HCT116 (cell line): Measurements from ENCODE around the gene NFIB. TPM values are rescaled to one million over a fixed set of nuclear protein-coding genes. Genes with fewer than 3 reads are reported as not detected.

Experiments used
- ATAC-seq: fragments of 200-7000 bp; cut with Tn5 transposase; 2 replicates; pipeline ENCODE4 v1.9.1; 2020; ENCODE audit warnings: mild to moderate bottlenecking, moderate library complexity
- BruUV-seq: library from RNA; stranded (reverse); fragments of 400-500 nt; replicated peaks from 2 replicates; lab custom pipeline; 2021; lab: Mats Ljungman, UMichigan
- CTCF ChIA-PET: fragments of 300-600 bp; sonication (Branson Sonifier 250); formaldehyde crosslinking; loops from one replicate; lab custom pipeline; 2021; ENCODE audit warnings: antibody characterized with exemption; lab: Charles Lee
- POLR2A ChIA-PET: fragments of 300-600, 350-600 bp; sonication (Branson Sonifier 250); formaldehyde crosslinking; loops from one replicate; lab custom pipeline; 2021; ENCODE audit warnings: antibody characterized with exemption; lab: Charles Lee
- RAD21 ChIA-PET, 2 experiments: fragments of 300-600 bp; sonication (Branson Sonifier 250); formaldehyde crosslinking; loops; one replicate each; lab custom pipeline; 2023; ENCODE audit warnings: low total read pairs in 2 of 2; ENCODE audit not compliant: uncharacterized antibody in 2 of 2, unreplicated experiment in 2 of 2, low non-redundant PET in 1 of 2; lab: Charles Lee
- DNase-seq: peaks from one replicate; pipeline ENCODE4 v3.0.0-alpha.2; 2010; ENCODE audit warnings: low read depth, low spot score
- H2AFZ ChIP-seq: fragments of 200-600 bp; shearing (Covaris generic), sonication (generic); 2 replicates; pipeline ENCODE4 v1.6.1; 2017; ENCODE audit warnings: low read depth, mixed run types, mixed read lengths, antibody characterized with exemption, low read length; ENCODE audit not compliant: poor library complexity, severe bottlenecking
- H3K27ac ChIP-seq: 2 replicates; pipeline ENCODE4 v1.5.1; 2012; ENCODE audit warnings: low read depth, low read length
- H3K27me3 ChIP-seq: fragments of 200-600 bp; sonication (generic); 2 replicates; pipeline ENCODE4 v1.6.1; 2016; ENCODE audit warnings: mixed run types, low read length, mixed read lengths; ENCODE audit not compliant: insufficient read depth
- H3K36me3 ChIP-seq, 2 experiments: fragments of 200-500 bp in 1 of 2; fragments of 200-600 bp in 1 of 2; sonication (Bioruptor generic) in 1 of 2; sonication (generic) in 1 of 2; 2 replicates each; pipeline versions ENCODE4 v1.5.1 to v1.6.1; 2014 to 2016; ENCODE audit warnings: low read length in 2 of 2, inconsistent platforms in 1 of 2, mixed read lengths in 1 of 2, mixed run types in 1 of 2; ENCODE audit not compliant: insufficient read depth in 2 of 2, control insufficient read depth in 1 of 2
- H3K4me1 ChIP-seq, 2 experiments: fragments of 200-600 bp in 1 of 2; sonication (generic) in 1 of 2; 2 replicates each; pipeline versions ENCODE4 v1.5.1 to v1.6.1; 2012 to 2017; ENCODE audit warnings: low read length in 2 of 2, inconsistent platforms in 1 of 2, mild to moderate bottlenecking in 1 of 2, mixed read lengths in 1 of 2, mixed run types in 1 of 2, moderate library complexity in 1 of 2; ENCODE audit not compliant: insufficient read depth in 2 of 2, control insufficient read depth in 1 of 2
- H3K4me2 ChIP-seq: fragments of 200-600 bp; sonication (generic); 2 replicates; pipeline ENCODE4 v1.6.1; 2017; ENCODE audit warnings: mixed run types, low read length, mixed read lengths
- H3K4me3 ChIP-seq, 2 experiments: fragments of 200-600 bp in 1 of 2; sonication (generic) in 1 of 2; replicated peaks in 1 of 2; 2 replicates each; pipeline ENCODE4 v1.5.1; 2011 to 2016; ENCODE audit warnings: low read length in 2 of 2, control low read depth in 1 of 2, low read depth in 1 of 2, mild to moderate bottlenecking in 1 of 2, mixed read lengths in 1 of 2, mixed run types in 1 of 2
- H3K79me2 ChIP-seq: fragments of 200-600 bp; sonication (generic); 2 replicates; pipeline ENCODE4 v1.6.1; 2017; ENCODE audit warnings: mild to moderate bottlenecking, mixed run types, low read length, moderate library complexity, mixed read lengths; ENCODE audit not compliant: insufficient read depth
- H3K9ac ChIP-seq: fragments of 200-600 bp; sonication (generic); 2 replicates; pipeline ENCODE4 v1.6.1; 2016; ENCODE audit warnings: low read length, mixed read lengths
- H3K9me2 ChIP-seq: fragments of 200-600 bp; sonication (generic), shearing (Covaris generic); 2 replicates; pipeline ENCODE4 v1.6.1; 2017; ENCODE audit warnings: mixed run types, mild to moderate bottlenecking, moderate library complexity; ENCODE audit not compliant: insufficient read depth
- H3K9me3 ChIP-seq, 2 experiments: fragments of 200-500 bp in 1 of 2; fragments of 200-600 bp in 1 of 2; sonication (Bioruptor generic) in 1 of 2; sonication (generic) in 1 of 2; 2 replicates each; pipeline ENCODE4 v1.6.1; 2014 to 2017; ENCODE audit warnings: low read length in 2 of 2, mixed read lengths in 2 of 2, inconsistent platforms in 1 of 2, low read depth in 1 of 2, mild to moderate bottlenecking in 1 of 2, mixed run types in 1 of 2, moderate library complexity in 1 of 2; ENCODE audit not compliant: control insufficient read depth in 1 of 2, insufficient read depth in 1 of 2
- H4K20me1 ChIP-seq: fragments of 200-600 bp; sonication (generic), shearing (Covaris generic); 2 replicates; pipeline ENCODE4 v1.6.1; 2017; ENCODE audit warnings: mixed run types, mild to moderate bottlenecking, moderate library complexity; ENCODE audit not compliant: insufficient read depth
- ELF1 ChIP-seq: IDR thresholded peaks from 2 replicates; pipeline ENCODE4 v1.6.1; 2012; ENCODE audit warnings: low read depth, borderline replicate concordance
- POLR2AphosphoS5 ChIP-seq: IDR thresholded peaks from 2 replicates; pipeline ENCODE4 v1.6.1; 2011; ENCODE audit warnings: mild to moderate bottlenecking, low read depth, low read length, moderate library complexity
- RAD21 ChIP-seq: IDR thresholded peaks from 2 replicates; pipeline ENCODE4 v1.6.1; 2012; ENCODE audit warnings: low read depth, mild to moderate bottlenecking
- intact Hi-C: fragments of 100-400 bp; cut with micrococcal nuclease; formaldehyde crosslinking; loops from 2 replicates; pipeline ENCODE4 v1.10.0; 2022
- total RNA-seq: library from RNA; stranded (reverse); gene quantifications from one replicate; pipeline ENCODE4 v1.2.1, GENCODE V29; 2021; ENCODE audit not compliant: unreplicated experiment
- TF ChIP-seq, protein P1 (sequence below), 3 experiments: fragments of 200-600 bp in 1 of 3; sonication (generic) in 1 of 3; IDR thresholded peaks in 2 of 3; conservative IDR thresholded peaks in 1 of 3; 2 replicates each; pipeline ENCODE4 v1.5.1; 2012 to 2017; ENCODE audit warnings: low read depth in 2 of 3, low read length in 2 of 3, antibody characterized with exemption in 1 of 3, borderline replicate concordance in 1 of 3, control low read depth in 1 of 3, mild to moderate bottlenecking in 1 of 3, mixed read lengths in 1 of 3, mixed run types in 1 of 3, moderate library complexity in 1 of 3; ENCODE audit not compliant: insufficient read depth in 1 of 3
- TF ChIP-seq, protein P2 (sequence below): IDR thresholded peaks from 2 replicates; pipeline ENCODE4 v1.6.1; 2012

Gene NFIB
- total RNA-seq, 1 experiment from 2014 or later = 6.6 TPM

DNA sequence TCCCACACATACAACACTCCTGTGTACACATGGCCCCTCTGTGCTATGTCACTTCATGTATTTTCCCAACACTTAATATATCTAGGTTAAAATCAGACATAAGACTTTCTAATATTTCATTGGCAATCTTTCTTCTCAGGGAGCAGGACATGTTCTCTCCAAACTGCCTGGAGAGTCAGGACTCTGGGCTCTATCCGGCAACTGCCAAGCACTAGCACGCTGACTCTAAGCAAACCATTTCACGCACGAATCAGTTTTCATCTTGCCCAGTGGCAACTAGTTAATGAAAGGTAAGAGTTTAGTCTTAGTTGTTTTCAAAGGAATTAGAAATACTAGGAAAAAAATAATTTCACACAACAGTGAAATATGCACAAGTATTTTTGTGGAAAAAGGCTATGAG, 124.8 kb downstream of the NFIB start:
- ATAC-seq (no peak), DNase-seq (no peak)
- Histone ChIP-seq H3K36me3 (no peaks in the 10 kb centered on the region), H3K4me1 (no peaks in the 10 kb centered on the region), H4K20me1 (no peaks in the 10 kb centered on the region), H3K9me2 (no peaks in the 10 kb centered on the region), H3K9me3 (no peaks in the 10 kb centered on the region), H2AFZ (no peak overlapping the region), H3K4me3 (no peak overlapping the region), H3K9ac (no peak overlapping the region), H3K27me3 (no peaks in the 10 kb centered on the region), H3K79me2 (no peaks in the 10 kb centered on the region), H3K4me2 (no peak overlapping the region), H3K27ac (no peak overlapping the region)
- intact Hi-C loops = no loop called here
- ChIA-PET POLR2A (no interaction called here), CTCF (no interaction called here), RAD21 (no interaction called here)
- BruUV-seq = no TSS peak
- TF ChIP-seq RAD21 = no peak

DNA sequence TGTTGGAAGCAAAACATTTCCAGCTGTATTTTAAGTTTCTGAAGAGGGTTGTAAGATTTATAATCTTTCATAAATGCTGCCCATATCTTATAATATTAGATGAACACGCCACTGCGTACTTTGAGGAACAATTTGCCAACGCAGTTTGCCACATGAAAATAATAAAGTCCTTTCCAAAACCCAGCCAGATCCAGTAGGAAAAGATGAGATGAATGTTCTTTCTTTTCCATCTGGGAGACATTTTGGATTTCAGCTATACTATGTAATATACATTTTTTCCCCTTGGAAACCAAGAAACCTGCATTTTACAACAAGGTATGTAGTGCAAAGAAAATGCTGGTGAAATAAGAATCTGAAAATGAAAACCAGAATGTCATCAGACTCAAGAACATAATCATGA, 125.4 kb downstream of the NFIB start:
- no peak overlapping the region for H2AFZ ChIP-seq
- no peaks in the 10 kb centered on the region for H3K9me3 ChIP-seq
- no peaks in the 10 kb centered on the region for H4K20me1 ChIP-seq
- no TSS peak for BruUV-seq
- no peaks in the 10 kb centered on the region for H3K27me3 ChIP-seq
- TF ChIP-seq, protein P1, sequence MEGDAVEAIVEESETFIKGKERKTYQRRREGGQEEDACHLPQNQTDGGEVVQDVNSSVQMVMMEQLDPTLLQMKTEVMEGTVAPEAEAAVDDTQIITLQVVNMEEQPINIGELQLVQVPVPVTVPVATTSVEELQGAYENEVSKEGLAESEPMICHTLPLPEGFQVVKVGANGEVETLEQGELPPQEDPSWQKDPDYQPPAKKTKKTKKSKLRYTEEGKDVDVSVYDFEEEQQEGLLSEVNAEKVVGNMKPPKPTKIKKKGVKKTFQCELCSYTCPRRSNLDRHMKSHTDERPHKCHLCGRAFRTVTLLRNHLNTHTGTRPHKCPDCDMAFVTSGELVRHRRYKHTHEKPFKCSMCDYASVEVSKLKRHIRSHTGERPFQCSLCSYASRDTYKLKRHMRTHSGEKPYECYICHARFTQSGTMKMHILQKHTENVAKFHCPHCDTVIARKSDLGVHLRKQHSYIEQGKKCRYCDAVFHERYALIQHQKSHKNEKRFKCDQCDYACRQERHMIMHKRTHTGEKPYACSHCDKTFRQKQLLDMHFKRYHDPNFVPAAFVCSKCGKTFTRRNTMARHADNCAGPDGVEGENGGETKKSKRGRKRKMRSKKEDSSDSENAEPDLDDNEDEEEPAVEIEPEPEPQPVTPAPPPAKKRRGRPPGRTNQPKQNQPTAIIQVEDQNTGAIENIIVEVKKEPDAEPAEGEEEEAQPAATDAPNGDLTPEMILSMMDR (IDR thresholded peaks at IDR 0.05 in 2 of 3, conservative IDR thresholded peaks at IDR 0.05 in 1 of 3; ENCODE audit: borderline replicate concordance in 1 of 3, insufficient read depth in 1 of 3, low read depth in 2 of 3, low read length in 2 of 3) = no peak
- TF ChIP-seq ELF1 (no peak), POLR2AphosphoS5 (no peak)
- TF ChIP-seq, protein P2, sequence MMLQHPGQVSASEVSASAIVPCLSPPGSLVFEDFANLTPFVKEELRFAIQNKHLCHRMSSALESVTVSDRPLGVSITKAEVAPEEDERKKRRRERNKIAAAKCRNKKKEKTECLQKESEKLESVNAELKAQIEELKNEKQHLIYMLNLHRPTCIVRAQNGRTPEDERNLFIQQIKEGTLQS = no peak
- RAD21 ChIA-PET = no interaction called here
- H3K4me1 ChIP-seq = no peaks in the 10 kb centered on the region
- H3K9ac ChIP-seq = no peak overlapping the region
- no peak overlapping the region for H3K4me2 ChIP-seq
- no peak overlapping the region for H3K27ac ChIP-seq
- CTCF ChIA-PET = no interaction called here
- no peaks in the 10 kb centered on the region for H3K9me2 ChIP-seq
- intact Hi-C loops = no loop called here
- POLR2A ChIA-PET = no interaction called here
- H3K79me2 ChIP-seq = no peaks in the 10 kb centered on the region
- H3K36me3 ChIP-seq = no peaks in the 10 kb centered on the region
- no peak for ATAC-seq
- no peak overlapping the region for H3K4me3 ChIP-seq
- no peak for DNase-seq
